K562 (cell line): ENCODE data around the gene ARHGAP42. TPM values are rescaled to one million over a fixed set of nuclear protein-coding genes. Genes with fewer than 3 reads are reported as not detected.

Experiments
- SMC3 ChIP-seq: conservative IDR thresholded peaks from 2 replicates; pipeline ENCODE4 v1.6.1; 2011; ENCODE audit warnings: low read depth, low read length, improper control_type of control experiment; ENCODE audit not compliant: insufficient read depth
- polyA plus RNA-seq, 8 experiments: library from polyadenylated mRNA; depleted of rRNA in 4 of 8; stranded (reverse) in 5 of 8; unstranded in 3 of 8; fragments of >200 nt; fragmentation: Nextera tagmentation in 2 of 8; fragmentation: Illumina TruSeq in 1 of 8; extraction: Ambion mirVana in 2 of 8; extraction: Trizol in 1 of 8; gene quantifications; 2 replicates each; pipeline versions ENCODE4 v1.2.1 to v1.2.3, GENCODE V29; 2011 to 2014; ENCODE audit warnings: inconsistent platforms in 1 of 8, missing spikeins in 1 of 8
- total RNA-seq, 7 experiments: library from RNA; depleted of rRNA in 6 of 7; stranded (reverse); fragments of >200 nt in 6 of 7; fragmentation: Illumina TruSeq in 2 of 7; extraction: Trizol in 2 of 7; gene quantifications; 2 replicates each; pipeline versions ENCODE4 v1.2.1 to v1.2.3, GENCODE V29; 2011 to 2021; ENCODE audit warnings: low replicate concordance in 1 of 7
- TF ChIP-seq, protein P1 (sequence below), 2 experiments: fragments of 450-650 bp; formaldehyde crosslinking in 1 of 2; IDR thresholded peaks; 2 replicates each; pipeline versions ENCODE4 v1.4.0 to v1.6.1; 2014 to 2020; ENCODE audit warnings: mild to moderate bottlenecking in 2 of 2, borderline replicate concordance in 1 of 2, low read depth in 1 of 2

The ARHGAP42 gene
- total and polyA plus RNA-seq, 9 of the 15 experiments (the other 6 are each of a cell fraction or from before 2014, with no cell fraction given): 0.95 to 6.1 (median 2.4) TPM

DNA sequence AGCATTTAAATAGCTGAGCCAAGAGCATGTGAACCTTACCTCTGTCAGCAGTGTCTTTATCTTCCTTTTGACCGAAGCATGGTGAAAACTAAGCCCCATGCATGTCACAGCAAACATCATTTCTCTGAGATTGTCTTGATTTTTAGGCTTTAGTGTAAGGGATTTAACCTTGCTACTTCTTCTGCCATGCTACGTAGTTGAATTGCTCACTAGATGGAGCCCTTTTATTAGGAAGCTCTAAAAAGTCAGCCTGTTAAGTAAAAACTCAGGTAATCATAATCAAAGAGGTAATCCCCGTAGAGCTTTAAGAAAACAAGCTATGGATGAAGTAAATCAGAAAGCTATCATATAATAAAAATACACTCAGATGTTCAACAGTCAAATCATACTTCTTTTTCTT, 293.1 kb downstream of the ARHGAP42 start (continued):
- TF ChIP-seq, protein P1, sequence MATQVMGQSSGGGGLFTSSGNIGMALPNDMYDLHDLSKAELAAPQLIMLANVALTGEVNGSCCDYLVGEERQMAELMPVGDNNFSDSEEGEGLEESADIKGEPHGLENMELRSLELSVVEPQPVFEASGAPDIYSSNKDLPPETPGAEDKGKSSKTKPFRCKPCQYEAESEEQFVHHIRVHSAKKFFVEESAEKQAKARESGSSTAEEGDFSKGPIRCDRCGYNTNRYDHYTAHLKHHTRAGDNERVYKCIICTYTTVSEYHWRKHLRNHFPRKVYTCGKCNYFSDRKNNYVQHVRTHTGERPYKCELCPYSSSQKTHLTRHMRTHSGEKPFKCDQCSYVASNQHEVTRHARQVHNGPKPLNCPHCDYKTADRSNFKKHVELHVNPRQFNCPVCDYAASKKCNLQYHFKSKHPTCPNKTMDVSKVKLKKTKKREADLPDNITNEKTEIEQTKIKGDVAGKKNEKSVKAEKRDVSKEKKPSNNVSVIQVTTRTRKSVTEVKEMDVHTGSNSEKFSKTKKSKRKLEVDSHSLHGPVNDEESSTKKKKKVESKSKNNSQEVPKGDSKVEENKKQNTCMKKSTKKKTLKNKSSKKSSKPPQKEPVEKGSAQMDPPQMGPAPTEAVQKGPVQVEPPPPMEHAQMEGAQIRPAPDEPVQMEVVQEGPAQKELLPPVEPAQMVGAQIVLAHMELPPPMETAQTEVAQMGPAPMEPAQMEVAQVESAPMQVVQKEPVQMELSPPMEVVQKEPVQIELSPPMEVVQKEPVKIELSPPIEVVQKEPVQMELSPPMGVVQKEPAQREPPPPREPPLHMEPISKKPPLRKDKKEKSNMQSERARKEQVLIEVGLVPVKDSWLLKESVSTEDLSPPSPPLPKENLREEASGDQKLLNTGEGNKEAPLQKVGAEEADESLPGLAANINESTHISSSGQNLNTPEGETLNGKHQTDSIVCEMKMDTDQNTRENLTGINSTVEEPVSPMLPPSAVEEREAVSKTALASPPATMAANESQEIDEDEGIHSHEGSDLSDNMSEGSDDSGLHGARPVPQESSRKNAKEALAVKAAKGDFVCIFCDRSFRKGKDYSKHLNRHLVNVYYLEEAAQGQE (IDR thresholded peaks at IDR 0.05; ENCODE audit: borderline replicate concordance): peak; percentile 47; the same call in 1 of the 2 replicates
- TF ChIP-seq, protein P1 (CRISPR knock-in tag; IDR thresholded peaks at IDR 0.05; ENCODE audit: low read depth): no peak
- 0 out of 2 replicates have a peak, but pooled peaks have one; percentile 37 for TF ChIP-seq SMC3
